ENCODE measurements around the gene MTNR1A. TPM values are rescaled to one million over a fixed set of nuclear protein-coding genes. Genes with fewer than 3 reads are reported as not detected.
A peak's percentile ranks its signal among the peaks of the same experiment; 100 is the strongest.
"Not testable (repeated sequence)": the region's sequence is repeated elsewhere in the genome, so short reads cannot be mapped to it uniquely, and the experiment has no call there.

Gene MTNR1A
- total RNA-seq, 1 experiment from 2014 or later = not detected

DNA sequence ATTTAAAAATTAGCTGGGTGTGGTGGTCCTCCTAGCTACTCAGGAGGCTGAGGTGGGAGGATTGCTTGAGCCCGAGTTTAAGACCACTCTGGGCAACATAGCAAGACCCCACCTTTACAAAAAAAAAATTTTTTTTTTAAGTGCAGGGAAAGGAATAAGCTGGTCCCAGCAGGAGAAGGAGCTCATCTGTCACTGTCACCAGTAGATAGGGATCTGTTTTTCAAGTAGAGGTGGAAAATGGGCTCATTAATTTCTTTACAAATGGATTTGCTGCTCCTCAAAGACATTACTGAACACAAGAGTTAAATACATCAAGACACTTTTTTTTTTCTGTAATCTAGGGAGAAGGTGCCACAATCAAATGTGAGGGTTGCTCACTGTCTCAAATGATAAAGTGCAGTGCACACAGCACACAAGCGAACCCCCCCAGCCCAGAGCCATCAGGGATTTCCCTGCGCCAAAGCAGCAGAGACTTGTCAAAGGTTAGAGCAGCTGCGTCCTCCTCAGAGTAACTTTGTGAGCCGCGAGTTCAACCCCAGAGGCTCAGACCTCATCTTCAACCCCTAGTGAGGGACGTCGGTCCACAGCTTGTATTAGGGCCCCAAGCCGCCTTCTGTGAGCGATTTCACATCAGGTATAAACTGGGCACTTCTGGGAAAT, 14.3 kb upstream of the MTNR1A start:
- in situ Hi-C loops (cut with HindIII; ENCODE audit: low pct_unique_long_range_greater_than_20kb, low sequenced_read_pairs) = no loop called here
- no peak for DNase-seq (ENCODE audit: low read depth)

GRCh38 chr4:186566068-186566467, 10.7 kb upstream of the MTNR1A start:
- in situ Hi-C loops (cut with HindIII; ENCODE audit: low pct_unique_long_range_greater_than_20kb, low sequenced_read_pairs) = no loop called here
- DNase-seq (ENCODE audit: low read depth) = no peak

GRCh38 chr4:186563761-186564160, 8.4 kb upstream of the MTNR1A start:
- DNase-seq (ENCODE audit: low read depth) = no peak
- in situ Hi-C loops (cut with HindIII; ENCODE audit: low pct_unique_long_range_greater_than_20kb, low sequenced_read_pairs) = no loop called here

DNA sequence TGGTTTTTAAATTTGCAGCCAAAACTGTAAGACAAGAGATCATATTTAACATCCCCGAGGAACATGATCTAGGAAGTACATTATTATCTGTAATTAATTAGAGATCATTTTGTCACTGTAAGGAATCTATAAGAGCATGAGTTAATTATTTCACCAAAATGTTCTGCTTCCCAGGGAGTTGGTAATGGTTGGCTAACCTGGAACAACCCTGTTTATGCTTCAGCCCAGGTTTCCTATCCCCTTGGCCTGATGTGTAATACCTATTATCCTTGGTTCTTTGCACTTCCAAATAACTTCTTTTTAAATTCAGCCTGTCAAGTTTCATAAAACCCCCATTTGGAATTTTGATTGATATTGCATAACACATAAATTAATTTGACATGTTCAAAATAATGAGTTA, 6.4 kb upstream of the MTNR1A start:
- in situ Hi-C loops (cut with HindIII; ENCODE audit: low pct_unique_long_range_greater_than_20kb, low sequenced_read_pairs) = no loop called here

GRCh38 chr4:186560647-186561046, 5.3 kb upstream of the MTNR1A start:
- no peak for DNase-seq (ENCODE audit: low read depth)
- in situ Hi-C loops (cut with HindIII; ENCODE audit: low pct_unique_long_range_greater_than_20kb, low sequenced_read_pairs) = no loop called here

More for the DNA sequence above, 6.4 kb upstream of the MTNR1A start:
- no peak for DNase-seq (ENCODE audit: low read depth)

GRCh38 chr4:186557486-186557885, 2.1 kb upstream of the MTNR1A start:
- in situ Hi-C loops (cut with HindIII; ENCODE audit: low pct_unique_long_range_greater_than_20kb, low sequenced_read_pairs) = no loop called here
- no peak for DNase-seq (ENCODE audit: low read depth)

DNA sequence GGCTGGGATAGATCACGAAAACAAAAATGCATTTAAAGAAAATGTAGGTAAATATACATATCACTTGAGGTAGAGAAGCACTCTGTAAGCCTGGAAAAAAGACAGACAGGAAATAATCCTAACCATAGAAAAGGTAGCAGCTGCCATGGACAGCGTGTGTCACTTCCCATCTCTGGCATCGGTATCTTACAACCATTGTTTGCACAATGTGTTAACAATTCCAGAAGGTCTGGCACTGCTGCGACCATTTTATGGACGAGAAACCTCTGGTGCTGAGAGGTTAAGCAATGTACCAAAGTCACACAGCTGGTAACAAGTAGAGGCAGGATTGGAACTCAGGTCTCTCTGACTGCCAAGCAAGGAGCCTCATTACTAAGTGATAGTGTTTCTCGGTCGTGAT, 1.7 kb upstream of the MTNR1A start:
- DNase-seq (ENCODE audit: low read depth) = no peak
- in situ Hi-C loops (cut with HindIII; ENCODE audit: low pct_unique_long_range_greater_than_20kb, low sequenced_read_pairs) = no loop called here

GRCh38 chr4:186554539-186554913, 841 bp downstream of the MTNR1A start:
- in situ Hi-C loops (cut with HindIII; ENCODE audit: low pct_unique_long_range_greater_than_20kb, low sequenced_read_pairs) = no loop called here

DNA sequence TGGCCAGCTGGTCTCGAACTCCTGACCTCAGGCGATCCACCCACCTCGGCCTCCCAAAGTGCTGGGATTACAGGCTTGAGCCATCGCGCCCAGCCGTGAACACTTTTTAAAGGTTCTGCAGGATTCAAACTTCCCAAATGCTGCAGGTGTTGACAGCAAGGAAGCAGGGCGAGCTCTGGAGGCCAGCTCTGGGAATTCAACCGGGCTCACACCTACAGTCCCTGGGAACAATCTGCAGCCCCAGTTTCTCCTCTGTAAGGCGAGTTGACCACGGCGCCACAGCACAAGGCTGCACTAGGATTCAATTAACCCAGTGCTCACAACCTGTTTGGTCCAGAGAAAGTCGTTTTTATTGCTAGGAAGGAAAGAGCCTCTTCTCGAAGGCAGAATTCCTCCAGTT, 1.6 kb downstream of the MTNR1A start:
- in situ Hi-C loops (cut with HindIII; ENCODE audit: low pct_unique_long_range_greater_than_20kb, low sequenced_read_pairs) = no loop called here
- no peak for DNase-seq (ENCODE audit: low read depth)

More at GRCh38 chr4:186554539-186554913, 841 bp downstream of the MTNR1A start:
- DNase-seq (ENCODE audit: low read depth) = peak; percentile 26

GRCh38 chr4:186551849-186552248, 3.5 kb downstream of the MTNR1A start:
- no peak for DNase-seq (ENCODE audit: low read depth)
- in situ Hi-C loops (cut with HindIII; ENCODE audit: low pct_unique_long_range_greater_than_20kb, low sequenced_read_pairs) = no loop called here

DNA sequence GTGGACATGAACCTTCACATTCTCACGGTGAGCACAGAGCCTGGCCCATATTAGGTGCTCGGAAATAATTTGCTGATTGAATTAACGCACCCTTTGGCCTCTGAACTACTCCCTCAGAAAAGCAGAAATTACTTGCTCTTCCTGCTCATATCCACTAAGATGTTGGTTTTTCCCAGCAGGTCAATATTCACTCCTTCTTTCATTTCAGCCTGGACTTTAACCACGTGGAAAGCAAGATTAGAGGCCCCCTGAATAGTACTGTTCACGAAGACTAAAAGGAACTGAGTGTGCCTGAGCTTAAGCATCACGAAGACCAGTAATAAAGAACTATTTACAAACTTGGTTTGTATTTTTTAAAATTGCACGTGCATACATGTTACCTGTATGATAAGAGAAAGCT, 9.9 kb downstream of the MTNR1A start:
- in situ Hi-C loops (cut with HindIII; ENCODE audit: low pct_unique_long_range_greater_than_20kb, low sequenced_read_pairs) = no loop called here
- DNase-seq (ENCODE audit: low read depth) = no peak

- no peak for DNase-seq (ENCODE audit: low read depth)
- in situ Hi-C loops (cut with HindIII; ENCODE audit: low pct_unique_long_range_greater_than_20kb, low sequenced_read_pairs) = no loop called here
Measured at GRCh38 chr4:186543206-186543605, 12.2 kb downstream of the MTNR1A start.

- in situ Hi-C loops (cut with HindIII; ENCODE audit: low pct_unique_long_range_greater_than_20kb, low sequenced_read_pairs) = no loop called here
- DNase-seq (ENCODE audit: low read depth) = no peak
Measured at GRCh38 chr4:186541801-186542200, 13.6 kb downstream of the MTNR1A start.

- in situ Hi-C loops (cut with HindIII; ENCODE audit: low pct_unique_long_range_greater_than_20kb, low sequenced_read_pairs) = no loop called here
- DNase-seq (ENCODE audit: low read depth) = no peak
Measured at GRCh38 chr4:186537843-186538521, 17.4 kb downstream of the MTNR1A start.

- in situ Hi-C loops (cut with HindIII; ENCODE audit: low pct_unique_long_range_greater_than_20kb, low sequenced_read_pairs) = no loop called here
- DNase-seq (ENCODE audit: low read depth) = no peak
Measured at GRCh38 chr4:186536285-186536684, 19.1 kb downstream of the MTNR1A start.

GRCh38 chr4:186534056-186534455, 21.3 kb downstream of the MTNR1A start:
- DNase-seq (ENCODE audit: low read depth) = no peak
- in situ Hi-C loops (cut with HindIII; ENCODE audit: low pct_unique_long_range_greater_than_20kb, low sequenced_read_pairs) = no loop called here

DNA sequence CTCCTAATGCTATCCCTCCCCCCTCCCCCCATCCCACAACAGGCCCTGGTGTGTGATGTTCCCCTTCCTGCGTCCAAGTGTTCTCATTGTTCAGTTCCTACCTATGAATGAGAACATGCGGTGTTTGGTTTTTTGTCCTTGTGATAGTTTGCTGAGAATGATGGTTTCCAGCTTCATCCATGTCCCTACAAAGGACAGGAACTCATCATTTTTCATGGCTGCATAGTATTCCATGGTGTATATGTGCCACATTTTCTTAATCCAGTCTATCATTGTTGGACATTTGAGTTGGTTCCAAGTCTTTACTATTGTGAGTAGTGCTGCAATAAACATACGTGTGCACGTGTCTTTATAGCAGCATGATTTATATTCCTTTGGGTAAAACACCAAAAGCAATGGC, 31.4 kb downstream of the MTNR1A start:
- in situ Hi-C loops (cut with HindIII; ENCODE audit: low pct_unique_long_range_greater_than_20kb, low sequenced_read_pairs); DNase-seq (ENCODE audit: low read depth): not testable (repeated sequence)

- DNase-seq (ENCODE audit: low read depth) = no peak
- in situ Hi-C loops (cut with HindIII; ENCODE audit: low pct_unique_long_range_greater_than_20kb, low sequenced_read_pairs) = no loop called here
Measured at GRCh38 chr4:186516287-186516686, 39.1 kb downstream of the MTNR1A start.

DNA sequence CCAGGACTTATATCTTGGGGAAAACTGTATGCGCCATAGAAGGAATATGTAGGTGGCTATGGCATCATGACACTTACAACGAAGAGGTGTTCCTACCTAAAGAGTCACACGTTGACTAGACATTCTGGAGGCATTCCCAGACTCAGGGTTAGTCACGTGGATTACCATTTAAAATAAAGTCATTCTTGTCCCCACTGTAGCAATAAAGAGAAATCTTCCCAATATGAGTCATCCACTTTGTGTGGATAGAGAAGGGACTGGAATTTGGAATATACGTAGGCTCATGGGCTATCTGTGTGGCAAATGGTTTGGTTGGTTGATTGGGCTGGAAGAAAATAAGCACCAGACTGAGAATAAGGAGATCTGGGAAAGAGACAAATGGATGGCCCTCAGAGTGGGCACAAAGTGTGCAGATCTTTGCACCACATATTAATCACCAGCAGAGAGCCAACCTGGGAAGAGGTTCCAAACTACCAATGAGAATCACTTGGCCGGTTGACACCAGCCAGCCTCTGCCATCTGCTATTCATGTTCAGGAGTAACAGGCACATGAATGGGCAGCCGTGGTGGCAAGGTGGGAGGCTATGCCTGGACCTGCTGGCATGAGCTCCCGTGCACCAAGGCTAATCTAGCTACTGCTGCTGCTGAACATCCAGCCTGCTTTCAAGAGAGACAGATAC, 41.0 kb downstream of the MTNR1A start:
- no peak for DNase-seq (ENCODE audit: low read depth)

More for the DNA sequence above, 41.0 kb downstream of the MTNR1A start:
- in situ Hi-C loops (cut with HindIII; ENCODE audit: low pct_unique_long_range_greater_than_20kb, low sequenced_read_pairs) = no loop called here
